Sigmoid colon (tissue), 7 donors: ENCODE results near the gene PRR3. TPM values are rescaled to one million over a fixed set of nuclear protein-coding genes. Genes with fewer than 3 reads are reported as not detected.
"Not testable (repeated sequence)": the region's sequence is repeated elsewhere in the genome, so short reads cannot be mapped to it uniquely, and the experiment has no call there.

Experiments
- DNase-seq: peaks from one replicate; pipeline ENCODE4 v3.0.0-alpha.2; 2019
- H3K27ac ChIP-seq, 4 donors: fragments of 200-600 bp; sonication (generic); one replicate each; pipeline ENCODE4 v1.5.1; 2016 to 2019; ENCODE audit warnings: mild to moderate bottlenecking in 1 of 4
- H3K27me3 ChIP-seq, 3 donors: fragments of 200-600 bp; sonication (generic); one replicate each; pipeline ENCODE4 v1.5.1; 2019; ENCODE audit warnings: mild to moderate bottlenecking in 1 of 3
- H3K36me3 ChIP-seq, 4 donors: fragments of 200-600 bp; sonication (generic); one replicate each; pipeline ENCODE4 v1.5.1; 2016 to 2019
- H3K4me1 ChIP-seq, 4 donors: fragments of 200-600 bp; sonication (generic); one replicate each; pipeline ENCODE4 v1.5.1; 2017 to 2019
- H3K4me3 ChIP-seq, 4 donors: fragments of 200-600 bp; sonication (generic); one replicate each; pipeline ENCODE4 v1.5.1; 2017 to 2019; ENCODE audit warnings: mild to moderate bottlenecking in 2 of 4, moderate library complexity in 1 of 4
- H3K9me3 ChIP-seq, 4 donors: fragments of 200-600 bp in 3 of 4; sonication (generic) in 3 of 4; one replicate each; pipeline versions ENCODE4 v1.5.1 to v1.6.1; 2013 to 2019
- CTCF ChIP-seq, 4 experiments: fragments of 450-650 bp in 3 of 4; fragments of 200-600 bp in 1 of 4; IDR thresholded peaks; one replicate each; pipeline ENCODE4 v1.5.1; 2016 to 2019; ENCODE audit warnings: antibody characterized with exemption in 4 of 4, mild to moderate bottlenecking in 3 of 4, moderate library complexity in 2 of 4
- EP300 ChIP-seq, 4 donors: sonication (generic); formaldehyde crosslinking; IDR thresholded peaks; one replicate each; pipeline ENCODE4 v1.6.1; 2017; ENCODE audit warnings: antibody characterized with exemption in 4 of 4
- POLR2A ChIP-seq, 2 donors: fragments of 450-650 bp; IDR thresholded peaks; one replicate each; pipeline ENCODE4 v1.6.1; 2016; ENCODE audit warnings: antibody characterized with exemption in 2 of 2, mild to moderate bottlenecking in 2 of 2, moderate library complexity in 2 of 2
- POLR2AphosphoS5 ChIP-seq, 4 donors: sonication (generic); formaldehyde crosslinking; IDR thresholded peaks; one replicate each; pipeline ENCODE4 v1.6.1; 2017; ENCODE audit warnings: antibody characterized with exemption in 4 of 4
- WGBS, 2 donors: extraction: QIAGEN DNeasy Blood & Tissue Kit; methylation state at CpG; one replicate each; pipeline ENCODE4 v1.1.7; 2013; 5-methylcytosine and 5-hydroxymethylcytosine counted together
- intact Hi-C: fragments of 100-400 bp; cut with DNase I; formaldehyde crosslinking; loops from one replicate; pipeline ENCODE4 v1.15.1; 2023
- polyA plus RNA-seq, 3 donors: library from polyadenylated mRNA; stranded (reverse); fragments of 200-250 nt; gene quantifications; one replicate each; pipeline ENCODE4 v1.2.3, GENCODE V29; 2013
- total RNA-seq, 4 donors: library from RNA; depleted of rRNA; stranded (reverse); fragments of >200 nt; gene quantifications; one replicate each; pipeline ENCODE4 v1.1.0, GENCODE V29; 2016
- donor health status: healthy with polysubstance abuse.
- donor health status: Bipolar disorder and iron deficiency.
- donor health status: healthy.

The PRR3 gene
- total and polyA plus RNA-seq, 7 donors: 2.8 to 21.1 (median 3.9) TPM

GRCh38 chr6:30515944-30516753 is 40.9 kb upstream of the PRR3 start:
- no peak for TF ChIP-seq CTCF (IDR thresholded peaks at IDR 0.05)
- TF ChIP-seq POLR2AphosphoS5 (IDR thresholded peaks at IDR 0.05): peak; percentile 54 to 74 (median 71)
- TF ChIP-seq EP300 (IDR thresholded peaks at IDR 0.05): peak in 1 of 4 donors; percentile 73
- TF ChIP-seq POLR2A (IDR thresholded peaks at IDR 0.05): no peak
- intact Hi-C loops: loop anchor here (2.0 kb wide), 1 partner anchor 27 kb away; the partner anchor contains the start of gene HLA-E
- H3K9me3 ChIP-seq: no peaks in the 10 kb centered on the region
- DNase-seq: peak; percentile 95
- WGBS, 2 donors: 2 to 4% methylated on average over 33 of the region's 33 CpGs
- peaks cover 0 to 19% (median 18%) of the 10 kb centered on the region in 4 donors for H3K4me1 ChIP-seq
- H3K27ac ChIP-seq: peak overlapping the region; percentile 81 to 89 (median 85)
- no peaks in the 10 kb centered on the region for H3K36me3 ChIP-seq
- H3K27me3 ChIP-seq: no peaks in the 10 kb centered on the region
- H3K4me3 ChIP-seq: peak overlapping the region; percentile 21 to 54 (median 51)

DNA sequence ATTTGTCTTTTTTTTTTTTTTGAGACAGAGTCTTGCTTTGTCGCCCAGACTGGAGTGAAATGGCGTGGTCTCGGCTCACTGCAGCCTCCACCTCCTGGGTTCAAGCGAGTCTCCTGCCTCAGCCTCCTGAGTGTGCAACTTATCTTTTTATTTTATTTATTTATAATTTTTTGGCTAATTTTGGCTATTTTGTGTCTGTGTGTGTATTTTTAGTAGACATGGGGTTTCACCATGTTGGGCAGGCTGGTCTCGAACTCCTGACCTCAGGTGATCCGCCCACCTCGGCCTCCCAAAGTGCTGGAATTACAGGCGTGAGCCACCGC is 40.4 kb upstream of the PRR3 start:
- not testable (repeated sequence) for H3K27me3 ChIP-seq, DNase-seq, H3K9me3 ChIP-seq, H3K36me3 ChIP-seq
- intact Hi-C loops: loop anchor here (2.0 kb wide), 1 partner anchor 28 kb away; the partner anchor contains the start of gene HLA-E
- H3K4me1 ChIP-seq: peaks cover 0 to 24% (median 22%) of the 10 kb centered on the region in 4 donors
- peak overlapping the region; percentile 81 to 89 (median 85) for H3K27ac ChIP-seq
- peak overlapping the region in 3 of 4 donors; percentile 50 to 54 (median 52) for H3K4me3 ChIP-seq
- 28 to 30% methylated on average over 9 of the region's 9 CpGs for WGBS, 2 donors

DNA sequence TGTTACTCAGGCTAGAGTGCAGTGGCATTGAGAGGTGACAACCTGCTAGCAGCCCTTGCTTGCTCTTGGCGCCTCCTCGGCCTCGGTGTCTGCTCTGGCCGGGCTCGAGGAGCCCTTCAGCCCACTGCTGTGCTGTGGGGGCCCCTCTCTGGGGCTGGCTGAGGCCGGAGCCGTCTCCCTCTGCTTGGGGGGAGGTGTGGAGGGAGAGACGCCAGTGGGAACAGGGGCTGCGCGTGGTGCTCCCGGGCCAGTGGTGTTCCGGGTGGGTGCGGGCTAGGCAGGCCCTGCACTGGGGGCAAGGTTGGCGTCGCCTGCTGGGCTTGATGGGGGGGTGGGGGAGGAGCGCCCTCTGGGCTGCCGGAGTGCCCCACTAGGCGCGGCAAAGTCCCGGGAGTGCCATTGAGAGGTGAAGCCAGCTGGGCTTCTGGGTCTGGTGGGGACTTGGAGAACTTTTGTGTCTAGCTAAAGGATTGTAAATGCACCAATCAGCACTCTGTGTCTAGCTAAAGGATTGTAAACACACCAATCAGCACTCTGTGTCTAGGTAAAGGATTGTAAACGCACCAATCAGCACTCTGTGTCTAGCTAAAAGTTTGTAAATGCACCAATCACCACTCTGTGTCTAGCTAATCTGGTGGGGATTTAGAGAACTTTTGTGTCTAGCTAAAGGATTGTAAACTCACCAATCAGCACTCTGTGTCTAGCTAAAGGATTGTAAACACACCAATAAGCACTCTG is 39.2 kb upstream of the PRR3 start:
- H3K27me3 ChIP-seq, H3K9me3 ChIP-seq, H3K4me3 ChIP-seq, H3K36me3 ChIP-seq, DNase-seq: not testable (repeated sequence)
- Histone ChIP-seq H3K27ac (peak overlapping the region in 3 of 4 donors; percentile 22 to 89 (median 84)), H3K4me1 (peaks cover 0 to 24% (median 22%) of the 10 kb centered on the region in 4 donors)
- intact Hi-C loops: loop anchor here (2.0 kb wide), 1 partner anchor 29 kb away; the partner anchor contains the start of gene HLA-E
- WGBS, 2 donors: 92 to 95% methylated on average over 21 of the region's 21 CpGs

GRCh38 chr6:30518505-30519145 is 38.5 kb upstream of the PRR3 start:
- H3K27me3 ChIP-seq, H3K36me3 ChIP-seq, intact Hi-C loops, H3K9me3 ChIP-seq, H3K4me3 ChIP-seq, DNase-seq: not testable (repeated sequence)
- Histone ChIP-seq H3K27ac (peak overlapping the region in 1 of 4 donors; percentile 75), H3K4me1 (peaks cover 0 to 24% (median 22%) of the 10 kb centered on the region in 4 donors)
- 68 to 88% methylated on average over 19 of the region's 19 CpGs for WGBS, 2 donors

- peak overlapping the region in 3 of 4 donors; percentile 74 to 81 (median 75) for H3K27ac ChIP-seq
- H3K4me3 ChIP-seq: no peak overlapping the region
- 92 to 95% methylated on average over 6 of the region's 6 CpGs for WGBS, 2 donors
- peaks cover 0 to 24% (median 22%) of the 10 kb centered on the region in 4 donors for H3K4me1 ChIP-seq
- no peaks in the 10 kb centered on the region for H3K36me3 ChIP-seq
- intact Hi-C loops: no loop called here
- DNase-seq: no peak
- H3K9me3 ChIP-seq: no peaks in the 10 kb centered on the region
- TF ChIP-seq POLR2A (IDR thresholded peaks at IDR 0.05): no peak
- TF ChIP-seq POLR2AphosphoS5 (IDR thresholded peaks at IDR 0.05): peak; percentile 17 to 54 (median 34)
- no peak for TF ChIP-seq CTCF (IDR thresholded peaks at IDR 0.05)
- TF ChIP-seq EP300 (IDR thresholded peaks at IDR 0.05): no peak
- H3K27me3 ChIP-seq: no peaks in the 10 kb centered on the region
Observed at GRCh38 chr6:30520522-30520921, 36.6 kb upstream of the PRR3 start.

DNA sequence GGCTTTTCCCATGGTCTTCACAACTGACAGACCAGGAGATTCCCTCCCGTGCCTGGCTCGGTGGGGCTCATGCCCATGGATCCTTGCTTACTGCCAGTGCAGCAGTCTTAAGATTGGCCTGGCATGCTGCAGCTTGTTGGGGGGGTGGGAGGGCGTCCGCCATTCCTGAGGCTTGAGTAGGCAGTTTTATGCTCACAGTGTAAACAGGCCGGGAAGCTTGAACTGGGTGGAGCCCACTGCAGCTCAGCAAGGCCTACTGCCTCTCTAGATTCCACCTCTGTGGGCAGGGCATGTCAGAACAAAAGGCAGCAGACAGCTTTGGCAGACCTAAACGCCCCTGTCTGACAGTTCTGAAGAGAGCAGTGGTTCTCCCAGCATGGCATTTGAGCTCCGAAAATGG is 36.0 kb upstream of the PRR3 start:
- peak overlapping the region in 3 of 4 donors; percentile 74 to 81 (median 75) for H3K27ac ChIP-seq
- H3K36me3 ChIP-seq, H3K27me3 ChIP-seq, H3K9me3 ChIP-seq, intact Hi-C loops, H3K4me3 ChIP-seq: not testable (repeated sequence)
- peak in 1 of 4 donors; percentile 11 for TF ChIP-seq POLR2AphosphoS5 (IDR thresholded peaks at IDR 0.05)
- 31 to 66% methylated on average over 7 of the region's 7 CpGs for WGBS, 2 donors
- peaks cover 0 to 22% (median 20%) of the 10 kb centered on the region in 4 donors for H3K4me1 ChIP-seq
- DNase-seq: peak; percentile 77

DNA sequence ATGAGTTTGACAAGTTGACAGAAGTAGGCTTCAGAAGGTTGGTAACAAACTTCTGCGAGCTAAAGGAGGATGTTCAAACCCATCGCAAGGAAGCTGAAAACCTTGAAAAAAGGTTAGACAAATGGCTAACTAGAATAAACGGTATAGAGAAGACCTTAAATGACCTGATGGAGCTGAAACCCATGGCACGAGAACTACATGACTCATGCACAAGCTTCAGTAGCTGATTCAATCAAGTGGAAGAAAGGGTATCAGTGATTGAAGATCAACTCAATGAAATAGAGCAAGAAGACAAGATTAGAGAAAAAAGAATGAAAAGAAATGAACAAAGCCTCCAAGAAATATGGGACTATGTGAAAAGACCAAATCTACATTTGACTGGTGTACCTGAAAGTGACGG is 35.1 kb upstream of the PRR3 start:
- Histone ChIP-seq H3K27ac (peak overlapping the region in 1 of 4 donors; percentile 74), H3K4me1 (peaks cover 0 to 22% (median 20%) of the 10 kb centered on the region in 4 donors)
- intact Hi-C loops, H3K27me3 ChIP-seq, DNase-seq, H3K4me3 ChIP-seq, H3K9me3 ChIP-seq, H3K36me3 ChIP-seq: not testable (repeated sequence)
- WGBS, 2 donors: 87% methylated on average over 5 of the region's 5 CpGs

DNA sequence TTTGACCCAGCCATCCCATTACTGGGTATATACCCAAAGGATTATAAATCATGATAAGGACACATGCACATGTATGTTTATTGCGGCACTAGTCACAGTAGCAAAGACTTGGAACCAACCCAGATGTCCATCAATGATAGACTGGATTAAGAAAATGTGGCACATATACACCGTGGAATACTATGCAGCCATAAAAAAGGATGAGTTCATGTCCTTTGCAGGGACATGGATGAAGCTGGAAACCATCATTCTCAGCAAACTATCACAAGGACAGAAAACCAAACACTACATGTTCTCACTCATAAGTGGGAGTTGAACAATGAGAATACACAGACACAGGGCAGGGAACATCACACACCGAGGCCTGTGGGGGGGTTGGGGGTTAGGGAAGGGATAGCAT is 30.7 kb upstream of the PRR3 start:
- not testable (repeated sequence) for H3K4me3 ChIP-seq, H3K9me3 ChIP-seq
- 96 to 97% methylated on average over 3 of the region's 3 CpGs for WGBS, 2 donors

GRCh38 chr6:30529349-30529875 is 27.7 kb upstream of the PRR3 start:
- H3K4me3 ChIP-seq, H3K27ac ChIP-seq, intact Hi-C loops, H3K9me3 ChIP-seq, H3K36me3 ChIP-seq, DNase-seq, H3K27me3 ChIP-seq: not testable (repeated sequence)
- 83 to 93% methylated on average over 17 of the region's 17 CpGs for WGBS, 2 donors
- peaks cover 0 to 21% (median 4%) of the 10 kb centered on the region in 4 donors for H3K4me1 ChIP-seq

More for the DNA sequence above, 30.7 kb upstream of the PRR3 start:
- H3K27ac ChIP-seq, intact Hi-C loops, H3K27me3 ChIP-seq, H3K36me3 ChIP-seq, DNase-seq: not testable (repeated sequence)
- peaks cover 0 to 13% (median 6%) of the 10 kb centered on the region in 4 donors for H3K4me1 ChIP-seq
